GM18868 (cell line): Measurements from ENCODE around the gene TIMM50.
A peak's percentile ranks its signal among the peaks of the same experiment; 100 is the strongest.

ENCODE experiments used
- ATAC-seq: cut with Tn5 transposase; IDR thresholded peaks from one replicate; pipeline ENCODE4 v1.9.1; 2021; ENCODE audit warnings: mild to moderate bottlenecking, moderate library complexity; ENCODE audit not compliant: unreplicated experiment

Gene TIMM50

DNA sequence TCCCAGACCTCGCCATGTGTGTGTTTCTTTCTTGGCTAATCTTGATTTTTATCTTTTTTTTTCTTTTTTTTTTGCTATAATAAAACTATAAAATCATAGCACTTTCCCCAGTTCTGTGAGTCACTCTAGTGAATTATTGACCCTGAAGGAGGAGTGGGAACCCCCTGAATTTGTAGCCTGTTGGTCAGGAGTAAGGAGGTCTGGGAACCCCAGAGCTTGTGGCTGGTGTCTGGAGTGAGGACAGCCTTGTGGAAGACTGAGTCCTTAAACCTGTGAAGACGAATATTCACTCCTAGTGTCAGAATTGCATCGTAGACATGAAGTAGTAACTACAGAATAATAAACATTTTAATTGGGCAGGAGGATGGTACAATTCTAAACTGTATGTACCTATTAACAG lies 44.6 kb downstream of the TIMM50 start:
- no peak for ATAC-seq

DNA sequence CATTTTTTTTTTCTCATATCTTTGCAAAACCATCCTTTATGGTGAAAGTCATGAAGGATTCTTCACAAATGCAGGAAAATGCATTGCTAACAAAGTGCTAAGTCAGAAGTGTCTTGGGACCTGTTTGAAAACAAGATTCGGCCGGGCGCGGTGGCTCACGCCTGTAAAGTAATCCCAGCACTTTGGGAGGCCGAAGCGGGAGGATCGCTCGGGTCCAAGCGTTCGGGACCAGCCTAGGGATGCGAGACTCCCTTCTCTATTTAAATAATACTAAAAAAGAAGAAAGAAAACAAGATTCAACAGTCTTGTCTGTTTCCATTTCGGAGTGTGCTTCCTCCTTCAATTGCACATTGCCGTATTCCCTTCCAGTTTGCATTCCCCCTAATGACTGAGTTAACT lies 51.2 kb downstream of the TIMM50 start:
- no peak for ATAC-seq

DNA sequence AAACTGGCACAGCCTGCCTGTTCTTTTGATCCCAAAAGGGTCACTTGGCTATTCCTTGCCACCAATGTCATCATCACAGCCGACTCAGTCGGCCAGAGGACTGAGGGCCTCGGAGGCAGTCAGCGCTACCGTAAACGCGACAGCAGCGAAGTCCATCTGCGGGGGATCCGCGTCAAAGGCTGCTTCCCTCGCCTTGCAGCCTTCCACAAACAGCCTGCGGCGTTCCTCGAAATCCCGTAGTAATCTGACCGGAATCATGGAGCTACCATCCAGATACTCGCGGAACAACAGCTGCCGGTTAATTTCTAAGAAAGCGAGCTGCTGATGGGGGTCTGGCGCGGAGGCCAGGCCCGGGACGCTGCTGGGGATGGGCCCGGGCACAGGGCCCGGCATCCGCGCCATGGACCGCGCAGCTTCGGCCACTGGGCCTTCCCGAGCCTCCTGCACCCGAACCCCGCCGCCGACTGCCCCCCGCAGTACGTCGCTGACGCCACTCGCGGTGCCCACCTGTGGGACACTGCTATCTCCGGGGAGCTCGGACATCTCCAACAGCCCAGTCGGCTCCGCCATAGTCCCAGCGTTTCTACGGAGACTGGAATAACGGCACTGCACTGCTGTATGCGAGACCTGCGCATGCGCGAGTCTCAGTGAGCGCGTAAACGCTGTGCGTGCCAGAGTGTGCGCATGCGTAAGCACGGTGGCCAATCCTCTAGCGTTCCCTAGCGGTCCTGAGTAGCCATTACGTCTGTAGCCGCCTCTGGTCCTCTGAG lies 51.8 kb downstream of the TIMM50 start, which contains the start of gene EID2B:
TSS of gene EID2B (minus strand) at position 620 of the 770 bp plus-strand sequence. CDS start at position 570, 50 bp downstream.
- ATAC-seq = peak; percentile 79

DNA sequence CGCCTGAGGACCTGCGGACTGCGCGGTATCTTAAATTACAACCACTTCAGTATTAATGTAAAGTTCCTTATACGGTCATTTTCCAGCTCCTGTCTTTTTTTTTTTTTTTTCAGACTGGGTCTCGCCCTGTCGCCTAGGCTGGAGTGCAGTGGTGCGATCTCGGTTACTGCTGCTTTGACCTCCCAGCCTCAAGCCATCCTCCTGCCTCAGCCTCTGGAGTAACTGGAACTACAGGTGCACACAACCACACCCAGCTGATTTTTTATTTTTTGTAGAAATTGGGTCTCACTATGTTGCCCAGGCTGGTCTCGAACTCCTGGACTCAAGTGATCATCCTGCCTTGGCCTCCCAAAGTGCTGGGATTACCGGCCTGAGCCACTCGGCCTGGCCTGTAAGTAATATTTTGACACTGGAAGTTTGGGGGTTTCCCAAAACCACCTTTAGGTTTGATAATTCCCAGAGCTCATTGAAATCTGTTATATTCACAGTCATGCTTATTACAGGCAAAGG lies 52.4 kb downstream of the TIMM50 start:
- ATAC-seq = no peak

DNA sequence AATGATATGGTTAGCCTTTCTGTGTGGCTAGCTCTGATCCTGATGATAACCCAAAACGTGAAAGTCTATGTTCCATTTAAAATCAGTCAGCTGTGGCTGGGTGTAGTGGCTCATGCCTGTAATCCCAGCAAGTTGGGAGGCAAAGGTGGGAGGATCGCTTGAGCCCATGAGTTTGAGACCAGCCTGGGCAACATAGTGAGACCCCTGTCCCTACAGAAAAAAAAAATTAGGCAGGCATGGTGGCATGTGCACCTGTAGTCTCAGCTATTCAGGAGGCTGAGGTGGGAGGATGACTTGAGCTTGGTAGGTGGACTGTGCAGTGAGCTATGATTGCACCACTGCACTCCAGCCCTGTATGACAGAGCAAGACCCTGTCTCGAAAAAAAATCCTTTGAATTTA lies 53.2 kb downstream of the TIMM50 start:
- ATAC-seq = no peak

DNA sequence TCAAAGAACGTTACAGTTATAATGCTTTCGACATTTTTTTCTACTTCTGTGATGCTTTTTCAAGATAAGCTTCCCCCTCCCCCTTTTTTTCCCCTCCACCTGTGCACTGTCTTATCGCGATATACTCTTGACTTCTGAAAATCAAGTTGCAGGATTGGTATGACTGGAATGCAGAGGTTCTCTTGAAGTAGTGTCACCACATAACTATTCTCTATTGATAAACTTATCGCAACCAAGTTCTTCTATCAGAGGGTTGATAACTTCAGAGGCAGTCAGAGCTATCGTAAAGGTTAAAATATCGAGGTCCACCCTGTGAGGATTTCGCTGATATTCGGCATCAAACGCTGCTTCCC lies 58.5 kb downstream of the TIMM50 start:
- no peak for ATAC-seq

DNA sequence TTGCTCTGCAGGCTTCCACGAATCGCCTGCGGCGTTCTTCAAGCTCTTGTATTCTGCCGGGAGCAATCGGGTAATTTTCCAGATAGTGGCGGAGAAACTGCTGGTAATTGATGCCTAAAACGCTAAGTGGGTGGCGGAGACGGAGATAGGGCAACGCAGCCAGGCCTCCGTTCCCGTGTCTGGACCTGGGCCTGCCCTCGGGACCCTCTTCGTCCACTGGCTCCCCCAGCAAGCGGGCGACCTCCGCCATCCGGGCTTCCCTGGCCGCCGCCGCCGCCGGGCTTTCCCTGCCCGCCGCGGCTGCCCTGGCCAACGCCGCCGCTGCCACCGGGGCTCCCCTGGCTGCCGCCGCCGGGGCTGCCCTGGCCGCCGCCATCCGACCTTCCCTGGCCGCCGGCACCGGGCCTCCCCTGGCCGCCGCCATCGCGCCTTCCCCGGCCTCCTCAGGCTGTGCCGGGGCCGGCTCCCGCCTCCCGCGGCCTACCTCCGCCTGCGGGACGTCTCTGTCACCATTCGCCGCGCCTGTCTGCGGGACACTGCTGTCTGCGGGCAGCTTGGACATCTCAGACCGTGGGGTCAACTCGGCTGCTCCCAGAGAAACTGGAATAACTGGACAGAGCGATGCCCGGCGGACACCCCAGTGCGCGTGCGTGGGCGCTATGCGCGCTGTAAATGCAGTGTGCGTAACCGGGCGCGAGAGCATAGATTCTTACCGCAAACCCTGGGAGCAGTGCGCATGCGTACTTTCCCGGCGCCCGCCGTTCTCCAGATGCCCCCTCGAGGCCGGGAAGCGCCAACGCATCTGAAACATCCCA lies 59.1 kb downstream of the TIMM50 start, which contains the start of gene EID2:
TSS of gene EID2 (minus strand) at position 644 of the 815 bp plus-strand sequence. CDS start at position 562, 82 bp downstream.
- ATAC-seq = peak; percentile 86

DNA sequence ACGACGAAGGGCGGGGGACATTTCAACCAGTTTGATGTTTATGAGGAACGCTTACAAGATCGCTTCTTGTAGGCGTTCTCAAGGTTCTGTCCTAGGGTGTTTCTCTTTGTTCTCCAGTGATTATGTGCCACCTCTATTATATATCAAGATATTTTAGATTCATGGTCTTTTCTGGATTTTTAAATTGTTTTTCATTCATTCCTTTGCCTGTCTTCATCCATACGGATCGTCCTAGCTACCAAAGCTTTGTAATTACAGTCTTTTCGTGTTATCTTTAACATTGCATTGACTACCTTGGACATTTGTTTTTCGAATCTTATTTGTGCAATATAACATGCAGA lies 59.7 kb downstream of the TIMM50 start:
- no peak for ATAC-seq
